ENCODE results near the gene FBXW9.

DNA sequence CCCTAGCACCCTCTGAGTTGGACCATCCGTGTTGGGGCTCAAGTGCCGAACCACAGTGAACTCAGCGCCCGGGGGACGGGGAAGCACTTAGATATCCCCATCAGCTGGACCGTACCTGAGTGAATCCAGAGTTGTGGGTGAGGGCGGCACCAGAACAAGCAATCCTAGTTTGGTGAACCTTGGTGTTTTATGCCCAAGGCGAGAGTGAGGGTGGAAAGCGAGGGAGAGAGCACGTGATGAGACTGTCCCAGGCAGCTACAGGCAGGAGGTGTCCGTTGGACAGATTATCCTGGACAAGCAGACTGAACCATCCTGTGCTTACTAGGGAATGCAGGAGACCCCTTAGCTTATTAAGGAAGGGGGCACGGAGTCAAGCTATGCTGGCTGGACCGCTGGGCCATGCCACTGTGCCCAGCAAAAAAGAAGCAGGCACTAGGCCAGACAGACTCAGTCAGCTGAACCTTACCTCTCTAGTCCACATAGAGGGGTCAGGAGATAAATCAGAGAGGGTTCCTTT is 41.5 kb upstream of the FBXW9 start:
- TF ChIP-seq, protein P1, sequence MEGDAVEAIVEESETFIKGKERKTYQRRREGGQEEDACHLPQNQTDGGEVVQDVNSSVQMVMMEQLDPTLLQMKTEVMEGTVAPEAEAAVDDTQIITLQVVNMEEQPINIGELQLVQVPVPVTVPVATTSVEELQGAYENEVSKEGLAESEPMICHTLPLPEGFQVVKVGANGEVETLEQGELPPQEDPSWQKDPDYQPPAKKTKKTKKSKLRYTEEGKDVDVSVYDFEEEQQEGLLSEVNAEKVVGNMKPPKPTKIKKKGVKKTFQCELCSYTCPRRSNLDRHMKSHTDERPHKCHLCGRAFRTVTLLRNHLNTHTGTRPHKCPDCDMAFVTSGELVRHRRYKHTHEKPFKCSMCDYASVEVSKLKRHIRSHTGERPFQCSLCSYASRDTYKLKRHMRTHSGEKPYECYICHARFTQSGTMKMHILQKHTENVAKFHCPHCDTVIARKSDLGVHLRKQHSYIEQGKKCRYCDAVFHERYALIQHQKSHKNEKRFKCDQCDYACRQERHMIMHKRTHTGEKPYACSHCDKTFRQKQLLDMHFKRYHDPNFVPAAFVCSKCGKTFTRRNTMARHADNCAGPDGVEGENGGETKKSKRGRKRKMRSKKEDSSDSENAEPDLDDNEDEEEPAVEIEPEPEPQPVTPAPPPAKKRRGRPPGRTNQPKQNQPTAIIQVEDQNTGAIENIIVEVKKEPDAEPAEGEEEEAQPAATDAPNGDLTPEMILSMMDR (IDR thresholded peaks at IDR 0.05), result no peak
- TF ChIP-seq POLR2A (IDR thresholded peaks at IDR 0.05), result no peak

All from thyroid gland (tissue), 4 donors.